GM06990 (cell line): Measurements from ENCODE around the gene TMEM134.

Experiments
- DNase-seq: peaks from one replicate; pipeline ENCODE4 v3.0.0-alpha.2; 2011; ENCODE audit not compliant: insufficient read length; ENCODE audit errors: extremely low read depth
- H3K27me3 ChIP-seq: replicated peaks from 2 replicates; pipeline ENCODE4 v1.6.0; 2011; ENCODE audit warnings: low read length; ENCODE audit not compliant: control insufficient read depth, insufficient read depth
- H3K36me3 ChIP-seq: 2 replicates; pipeline ENCODE4 v1.5.1; 2011; ENCODE audit warnings: low read length; ENCODE audit not compliant: control insufficient read depth, insufficient read depth
- H3K4me3 ChIP-seq: replicated peaks from 2 replicates; pipeline ENCODE4 v1.5.1; 2011; ENCODE audit warnings: low read depth, mild to moderate bottlenecking, control low read depth, low read length
- TF ChIP-seq, protein P1 (sequence below): IDR thresholded peaks from 2 replicates; pipeline ENCODE4 v1.5.1; 2011; ENCODE audit warnings: low read length, control low read depth, mild to moderate bottlenecking, inconsistent platforms; ENCODE audit not compliant: insufficient read depth, poor library complexity, severe bottlenecking

TMEM134 gene

GRCh38 chr11:67464411-67465188, 4.5 kb downstream of the TMEM134 start:
- TF ChIP-seq, protein P1, sequence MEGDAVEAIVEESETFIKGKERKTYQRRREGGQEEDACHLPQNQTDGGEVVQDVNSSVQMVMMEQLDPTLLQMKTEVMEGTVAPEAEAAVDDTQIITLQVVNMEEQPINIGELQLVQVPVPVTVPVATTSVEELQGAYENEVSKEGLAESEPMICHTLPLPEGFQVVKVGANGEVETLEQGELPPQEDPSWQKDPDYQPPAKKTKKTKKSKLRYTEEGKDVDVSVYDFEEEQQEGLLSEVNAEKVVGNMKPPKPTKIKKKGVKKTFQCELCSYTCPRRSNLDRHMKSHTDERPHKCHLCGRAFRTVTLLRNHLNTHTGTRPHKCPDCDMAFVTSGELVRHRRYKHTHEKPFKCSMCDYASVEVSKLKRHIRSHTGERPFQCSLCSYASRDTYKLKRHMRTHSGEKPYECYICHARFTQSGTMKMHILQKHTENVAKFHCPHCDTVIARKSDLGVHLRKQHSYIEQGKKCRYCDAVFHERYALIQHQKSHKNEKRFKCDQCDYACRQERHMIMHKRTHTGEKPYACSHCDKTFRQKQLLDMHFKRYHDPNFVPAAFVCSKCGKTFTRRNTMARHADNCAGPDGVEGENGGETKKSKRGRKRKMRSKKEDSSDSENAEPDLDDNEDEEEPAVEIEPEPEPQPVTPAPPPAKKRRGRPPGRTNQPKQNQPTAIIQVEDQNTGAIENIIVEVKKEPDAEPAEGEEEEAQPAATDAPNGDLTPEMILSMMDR: no peak
- DNase-seq: peak; percentile 92
- peak overlapping the region; percentile 93 for H3K4me3 ChIP-seq

DNA sequence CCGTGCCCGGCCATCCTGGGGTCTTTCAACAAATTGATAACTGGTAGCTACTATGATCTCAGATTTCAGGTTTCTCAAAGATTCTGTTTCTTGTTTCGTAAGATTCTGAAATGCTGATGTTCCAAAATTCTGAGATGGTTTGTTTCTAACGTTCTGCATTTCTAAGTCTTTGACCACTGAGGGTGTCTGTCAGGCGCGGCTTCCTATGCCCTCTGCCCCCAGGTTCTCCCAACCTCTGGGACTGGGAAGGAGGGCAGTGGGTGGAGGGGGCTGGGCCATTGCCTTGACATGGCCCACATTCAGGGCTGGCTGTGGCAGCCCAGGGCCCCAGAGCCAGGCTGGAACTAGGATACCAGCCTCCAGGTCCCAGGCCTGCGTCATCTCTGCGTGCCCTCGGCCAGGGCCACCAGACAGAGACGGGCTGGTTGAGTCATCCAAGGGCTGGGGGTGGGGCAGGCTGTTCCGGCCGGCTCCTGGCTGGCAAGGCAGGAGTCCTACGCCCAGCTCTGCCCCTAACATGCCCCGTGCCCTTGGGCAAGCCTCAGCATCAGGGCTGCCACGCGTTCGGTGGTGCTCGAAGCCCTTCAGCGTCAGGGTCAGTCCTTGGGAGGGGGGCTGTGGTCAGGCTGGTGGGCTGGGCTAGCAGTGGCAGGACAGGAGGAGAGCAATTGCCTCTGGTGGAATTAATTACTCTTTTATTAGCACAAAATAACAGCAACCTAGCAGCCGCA, 5.2 kb downstream of the TMEM134 start:
- Histone ChIP-seq H3K36me3 (no peaks in the 10 kb centered on the region; the same call in none of the 2 replicates), H3K4me3 (peak overlapping the region; percentile 50), H3K27me3 (no peaks in the 10 kb centered on the region)
- no peak for DNase-seq
- TF ChIP-seq, protein P1: no peak

More at GRCh38 chr11:67464411-67465188, 4.5 kb downstream of the TMEM134 start:
- Histone ChIP-seq H3K27me3 (no peaks in the 10 kb centered on the region), H3K36me3 (no peaks in the 10 kb centered on the region; the same call in none of the 2 replicates)

DNA sequence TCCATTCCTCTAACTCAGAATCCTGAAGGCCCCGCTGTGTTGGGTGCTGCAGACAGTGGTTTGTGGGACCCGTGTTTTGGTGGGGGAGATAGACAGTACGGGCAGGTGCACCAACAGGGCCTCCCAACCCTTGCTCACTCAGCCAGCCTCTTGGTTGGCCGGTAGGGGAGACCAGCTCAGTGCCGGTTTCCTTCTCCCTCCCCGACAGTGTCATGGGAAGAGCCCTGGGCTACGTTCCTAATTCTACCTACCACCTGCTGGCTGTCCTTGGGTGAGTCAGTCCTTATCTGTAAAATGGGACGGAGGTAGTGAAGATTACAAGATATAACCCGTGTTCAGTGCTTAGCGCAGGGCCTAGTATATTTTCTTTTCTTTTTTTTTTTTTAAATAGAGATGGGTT, 5.9 kb downstream of the TMEM134 start:
- no peak overlapping the region for H3K4me3 ChIP-seq
- H3K27me3 ChIP-seq: no peaks in the 10 kb centered on the region
- TF ChIP-seq, protein P1: no peak

GRCh38 chr11:67458266-67458665, 10.8 kb downstream of the TMEM134 start:
- Histone ChIP-seq H3K36me3 (no peaks in the 10 kb centered on the region; the same call in 1 of the 2 replicates), H3K27me3 (no peaks in the 10 kb centered on the region), H3K4me3 (no peak overlapping the region)
- TF ChIP-seq, protein P1: no peak
- DNase-seq: no peak

More for the DNA sequence above, 5.9 kb downstream of the TMEM134 start:
- H3K36me3 ChIP-seq: no peaks in the 10 kb centered on the region; the same call in none of the 2 replicates
- no peak for DNase-seq

DNA sequence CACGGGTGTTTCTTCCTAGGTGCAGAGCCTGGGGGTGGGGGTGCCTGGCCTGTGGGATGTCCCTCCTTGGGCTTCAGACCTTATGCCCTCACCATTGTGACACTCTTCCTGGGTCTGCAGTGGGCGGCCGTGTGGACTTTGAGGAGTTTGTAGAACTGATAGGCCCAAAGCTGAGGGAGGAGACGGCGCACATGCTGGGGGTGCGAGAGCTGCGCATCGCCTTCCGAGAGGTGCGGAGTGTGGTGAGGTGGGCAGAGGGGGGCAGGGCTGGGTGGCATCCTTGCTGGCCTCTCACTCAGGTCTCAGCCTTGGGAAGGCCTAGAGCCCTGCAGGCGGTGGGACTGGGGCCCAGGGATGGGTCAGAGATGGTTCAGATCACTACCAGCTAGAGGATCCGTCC, 11.6 kb downstream of the TMEM134 start:
- Histone ChIP-seq H3K4me3 (no peak overlapping the region), H3K36me3 (no peaks in the 10 kb centered on the region), H3K27me3 (no peaks in the 10 kb centered on the region)
- DNase-seq: no peak
- TF ChIP-seq, protein P1: no peak
